ENCODE measurements around the gene RBM28. TPM values are rescaled to one million over a fixed set of nuclear protein-coding genes. Genes with fewer than 3 reads are reported as not detected.

RBM28 gene
- total and polyA plus RNA-seq, 10 of the 15 experiments (the other 5 are each of a cell fraction or from before 2014, with no cell fraction given) = 14.3 to 50.4 (median 32.8) TPM

DNA sequence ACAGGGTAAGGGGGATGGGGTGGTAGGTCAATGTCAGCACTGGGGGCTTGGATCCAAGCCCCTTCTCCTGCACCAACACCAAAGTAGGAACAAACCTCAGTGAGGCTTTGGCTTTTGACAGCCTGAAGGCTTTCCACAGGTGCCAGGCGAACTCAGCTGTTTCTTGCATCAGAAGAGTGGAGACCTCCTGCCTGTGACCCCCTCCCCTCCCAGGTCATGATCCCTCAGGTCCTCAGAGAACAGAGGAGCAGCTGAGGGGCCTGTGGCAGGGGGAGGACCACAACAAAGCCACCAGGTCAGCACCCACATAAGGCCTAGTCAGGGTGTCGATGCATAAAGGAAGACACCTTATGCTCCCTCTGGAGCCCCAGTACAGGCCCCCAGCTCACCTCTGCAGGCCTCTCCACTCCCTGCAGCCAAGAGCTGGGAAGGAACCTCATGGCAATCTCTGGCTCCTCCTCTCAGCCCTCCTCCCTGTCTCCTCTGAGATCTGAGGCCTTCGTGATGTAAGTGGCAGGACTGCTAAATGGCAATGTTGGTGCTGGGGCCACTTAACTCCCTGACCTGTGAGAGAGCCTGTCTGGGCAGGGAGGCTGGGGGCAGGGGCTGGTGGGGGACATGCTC lies 36.9 kb upstream of the RBM28 start:
- Histone ChIP-seq H4K20me1 (ENCODE audit: control insufficient read depth, insufficient read depth) (no peaks in the 10 kb centered on the region), H3K9me3 (replicated peaks; ENCODE audit: control insufficient read depth, insufficient read depth, low read length) (no peaks in the 10 kb centered on the region), H2AFZ (ENCODE audit: control insufficient read depth, low read depth, low read length) (no peak overlapping the region), H3K4me3 (no peak overlapping the region), H3K36me3 (ENCODE audit: control insufficient read depth in 2 of 2, insufficient read depth in 2 of 2, low read length in 1 of 2) (no peaks in the 10 kb centered on the region), H3K9ac (ENCODE audit: control insufficient read depth, insufficient read depth, low read length) (no peak overlapping the region), H3K4me2 (ENCODE audit: control insufficient read depth, insufficient read depth) (no peak overlapping the region), H3K27me3 (replicated peaks in 1 of 2; ENCODE audit: control insufficient read depth in 2 of 2, insufficient read depth in 2 of 2, low read length in 1 of 2) (no peaks in the 10 kb centered on the region), H3K27ac (ENCODE audit: control insufficient read depth, insufficient read depth) (no peak overlapping the region), H3K79me2 (ENCODE audit: control insufficient read depth, insufficient read depth, low read length) (no peaks in the 10 kb centered on the region), H3K4me1 (ENCODE audit: control insufficient read depth, insufficient read depth, low read length) (no peaks in the 10 kb centered on the region)
- in situ Hi-C loops (cut with MboI) = no loop called here
- TF ChIP-seq HDAC2 (IDR thresholded peaks at IDR 0.05) = no peak
- no peak for TF ChIP-seq FOXK2 (IDR thresholded peaks at IDR 0.05)
- TF ChIP-seq SMAD1 (IDR thresholded peaks at IDR 0.05; ENCODE audit: low read depth, partially characterized antibody) = no peak
- TF ChIP-seq, protein P1, sequence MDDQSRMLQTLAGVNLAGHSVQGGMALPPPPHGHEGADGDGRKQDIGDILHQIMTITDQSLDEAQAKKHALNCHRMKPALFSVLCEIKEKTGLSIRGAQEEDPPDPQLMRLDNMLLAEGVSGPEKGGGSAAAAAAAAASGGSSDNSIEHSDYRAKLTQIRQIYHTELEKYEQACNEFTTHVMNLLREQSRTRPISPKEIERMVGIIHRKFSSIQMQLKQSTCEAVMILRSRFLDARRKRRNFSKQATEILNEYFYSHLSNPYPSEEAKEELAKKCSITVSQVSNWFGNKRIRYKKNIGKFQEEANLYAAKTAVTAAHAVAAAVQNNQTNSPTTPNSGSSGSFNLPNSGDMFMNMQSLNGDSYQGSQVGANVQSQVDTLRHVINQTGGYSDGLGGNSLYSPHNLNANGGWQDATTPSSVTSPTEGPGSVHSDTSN (IDR thresholded peaks at IDR 0.05; ENCODE audit: insufficient replicate concordance, low read depth, low read length) = no peak
- TF ChIP-seq NFYB (IDR thresholded peaks at IDR 0.05; ENCODE audit: insufficient read depth, low read depth, low read length) = no peak
- TF ChIP-seq NKRF (conservative IDR thresholded peaks at IDR 0.05) = no peak
- no peak for TF ChIP-seq TBL1XR1 (IDR thresholded peaks at IDR 0.05; ENCODE audit: low read depth, low read length)
- no peak for TF ChIP-seq MTA2 (IDR thresholded peaks at IDR 0.05; ENCODE audit: low read depth)
- no peak for TF ChIP-seq SMARCA5 (IDR thresholded peaks at IDR 0.05)
- TF ChIP-seq, protein P2, sequence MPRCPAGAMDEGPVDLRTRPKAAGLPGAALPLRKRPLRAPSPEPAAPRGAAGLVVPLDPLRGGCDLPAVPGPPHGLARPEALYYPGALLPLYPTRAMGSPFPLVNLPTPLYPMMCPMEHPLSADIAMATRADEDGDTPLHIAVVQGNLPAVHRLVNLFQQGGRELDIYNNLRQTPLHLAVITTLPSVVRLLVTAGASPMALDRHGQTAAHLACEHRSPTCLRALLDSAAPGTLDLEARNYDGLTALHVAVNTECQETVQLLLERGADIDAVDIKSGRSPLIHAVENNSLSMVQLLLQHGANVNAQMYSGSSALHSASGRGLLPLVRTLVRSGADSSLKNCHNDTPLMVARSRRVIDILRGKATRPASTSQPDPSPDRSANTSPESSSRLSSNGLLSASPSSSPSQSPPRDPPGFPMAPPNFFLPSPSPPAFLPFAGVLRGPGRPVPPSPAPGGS (IDR thresholded peaks at IDR 0.05; ENCODE audit: borderline replicate concordance, insufficient read depth, low read depth, low read length, poor library complexity, severe bottlenecking) = no peak
- TF ChIP-seq, protein P3, sequence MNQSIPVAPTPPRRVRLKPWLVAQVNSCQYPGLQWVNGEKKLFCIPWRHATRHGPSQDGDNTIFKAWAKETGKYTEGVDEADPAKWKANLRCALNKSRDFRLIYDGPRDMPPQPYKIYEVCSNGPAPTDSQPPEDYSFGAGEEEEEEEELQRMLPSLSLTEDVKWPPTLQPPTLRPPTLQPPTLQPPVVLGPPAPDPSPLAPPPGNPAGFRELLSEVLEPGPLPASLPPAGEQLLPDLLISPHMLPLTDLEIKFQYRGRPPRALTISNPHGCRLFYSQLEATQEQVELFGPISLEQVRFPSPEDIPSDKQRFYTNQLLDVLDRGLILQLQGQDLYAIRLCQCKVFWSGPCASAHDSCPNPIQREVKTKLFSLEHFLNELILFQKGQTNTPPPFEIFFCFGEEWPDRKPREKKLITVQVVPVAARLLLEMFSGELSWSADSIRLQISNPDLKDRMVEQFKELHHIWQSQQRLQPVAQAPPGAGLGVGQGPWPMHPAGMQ (IDR thresholded peaks at IDR 0.05; ENCODE audit: borderline replicate concordance) = no peak
- DNase-seq (ENCODE audit: low read depth, low spot score) = no peak
- WGBS (ENCODE audit: insufficient coverage, insufficient replicate concordance, low lambda C conversion rate, missing lambda C conversion rate) = 51% methylated on average over 3 of the region's 3 CpGs
- CTCF ChIA-PET = interaction anchor here (1.1 to 4.9 kb wide), 9 partner anchors 8 to 71 kb away, joined by 3 to 31 read pairs (median 7); no protein-coding TSS in a partner anchor
- ATAC-seq = no peak
- POLR2A ChIA-PET = no interaction called here
- FAIRE-seq = no peak
- BruUV-seq (replicated peaks) = no TSS peak
- intact Hi-C loops (cut with micrococcal nuclease; ENCODE audit: unreplicated experiment) = loop anchor here (10.0 kb wide), 1 partner anchor 246 kb away; no protein-coding TSS in a partner anchor
- SMC1A ChIA-PET (ENCODE audit: uncharacterized antibody, unreplicated experiment) = interaction anchor here (1.2 to 1.3 kb wide), 2 partner anchors 9 to 17 kb away, joined by 3 to 4 read pairs; no protein-coding TSS in a partner anchor
- RAD21 ChIA-PET (ENCODE audit: unreplicated experiment) = no interaction called here
